ENCODE data around the gene GPATCH2L.

GPATCH2L gene

DNA sequence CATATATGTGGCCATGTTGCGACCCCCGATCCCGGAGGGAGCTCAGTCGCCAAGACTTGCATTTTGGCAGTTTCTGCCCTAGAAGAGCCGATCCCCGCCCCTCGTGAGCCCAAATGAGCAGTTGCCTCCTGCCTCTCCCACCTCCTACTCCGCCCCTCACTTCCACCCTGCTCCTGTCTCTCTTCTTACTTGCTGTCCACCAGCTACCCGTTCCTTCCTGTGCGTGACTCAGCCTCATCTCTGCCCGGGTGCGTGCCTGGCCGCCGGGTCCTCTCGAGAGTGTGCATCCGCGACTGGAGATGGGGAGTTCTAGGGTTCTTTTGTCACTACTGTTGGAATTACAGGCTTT, 585 bp downstream of the GPATCH2L start (continued):
- TF ChIP-seq REST (tag by site-specific recombination; IDR thresholded peaks at IDR 0.05) (peak; percentile 84), ZNF449 (tag by site-specific recombination; IDR thresholded peaks at IDR 0.05) (no peak), ZNF292 (tag by site-specific recombination; IDR thresholded peaks at IDR 0.05; ENCODE audit: borderline replicate concordance, low read depth) (no peak), ZBTB17 (tag by site-specific recombination; IDR thresholded peaks at IDR 0.05) (peak; percentile 64), ZNF521 (tag by site-specific recombination; IDR thresholded peaks at IDR 0.05) (no peak), ZNF843 (tag by site-specific recombination; IDR thresholded peaks at IDR 0.05) (no peak), MEIS1 (CRISPR knock-in tag; IDR thresholded peaks at IDR 0.05; ENCODE audit: borderline replicate concordance) (no peak), ZNF621 (tag by site-specific recombination; IDR thresholded peaks at IDR 0.05) (no peak), ZNF169 (tag by site-specific recombination; IDR thresholded peaks at IDR 0.05) (no peak), EGR2 (tag by site-specific recombination; IDR thresholded peaks at IDR 0.05; ENCODE audit: low read depth) (0 out of 2 replicates have a peak, but pooled peaks have one; percentile 6), ZBTB8A (tag by site-specific recombination; IDR thresholded peaks at IDR 0.05) (0 out of 2 replicates have a peak, but pooled peaks have one; percentile 29), ZBTB11 (tag by site-specific recombination; conservative IDR thresholded peaks at IDR 0.05; ENCODE audit: low read depth) (peak; percentile 22; the same call in 1 of the 2 replicates), ZNF571 (tag by site-specific recombination; IDR thresholded peaks at IDR 0.05) (no peak), ZNF404 (tag by site-specific recombination; IDR thresholded peaks at IDR 0.05) (no peak), ZNF624 (tag by site-specific recombination; IDR thresholded peaks at IDR 0.05) (no peak)
- TF ChIP-seq, protein P1, sequence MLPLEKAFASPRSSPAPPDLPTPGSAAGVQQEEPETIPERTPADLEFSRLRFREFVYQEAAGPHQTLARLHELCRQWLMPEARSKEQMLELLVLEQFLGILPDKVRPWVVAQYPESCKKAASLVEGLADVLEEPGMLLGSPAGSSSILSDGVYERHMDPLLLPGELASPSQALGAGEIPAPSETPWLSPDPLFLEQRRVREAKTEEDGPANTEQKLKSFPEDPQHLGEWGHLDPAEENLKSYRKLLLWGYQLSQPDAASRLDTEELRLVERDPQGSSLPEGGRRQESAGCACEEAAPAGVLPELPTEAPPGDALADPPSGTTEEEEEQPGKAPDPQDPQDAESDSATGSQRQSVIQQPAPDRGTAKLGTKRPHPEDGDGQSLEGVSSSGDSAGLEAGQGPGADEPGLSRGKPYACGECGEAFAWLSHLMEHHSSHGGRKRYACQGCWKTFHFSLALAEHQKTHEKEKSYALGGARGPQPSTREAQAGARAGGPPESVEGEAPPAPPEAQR (tag by site-specific recombination; IDR thresholded peaks at IDR 0.05) = no peak

DNA sequence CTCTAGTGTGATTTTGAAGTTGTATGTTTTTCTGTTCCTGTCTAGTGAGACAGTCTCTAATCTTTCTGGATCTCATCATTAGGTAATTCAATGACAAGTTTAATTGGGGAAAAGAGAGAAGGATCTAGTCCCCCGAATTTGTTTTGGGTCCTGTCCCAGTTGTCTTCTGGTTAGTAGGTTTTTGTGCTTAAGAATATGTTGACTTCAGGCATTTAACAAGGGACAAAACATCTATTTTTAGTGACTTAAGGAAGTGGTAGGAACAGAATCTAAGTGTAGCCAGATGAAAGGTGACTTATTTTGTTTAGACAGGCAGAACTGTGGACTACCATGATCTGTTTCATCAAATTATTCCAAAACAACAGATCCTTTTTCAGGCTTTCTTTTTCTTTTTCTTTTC, 2.2 kb downstream of the GPATCH2L start:
- ChIA-PET POLR2A (interaction anchor here (0.6 kb wide), 1 partner anchor 214 kb away, joined by 3 read pairs; no protein-coding TSS in a partner anchor), CTCF (interaction anchor here (0.6 kb wide), 1 partner anchor 199 kb away, joined by 3 read pairs; no protein-coding TSS in a partner anchor)
- Histone ChIP-seq H3K36me3 (ENCODE audit: control insufficient read depth in 2 of 2, insufficient read depth in 1 of 2, low read length in 2 of 2) (peaks cover 6 to 39% of the 10 kb centered on the region in 2 experiments; a peak in 2 of 3 replicates), H3K9me3 (ENCODE audit: control insufficient read depth, insufficient read depth, low read depth, low read length) (no peaks in the 10 kb centered on the region), H3K4me1 (ENCODE audit: control insufficient read depth, insufficient read depth, low read length) (peaks cover 6% of the 10 kb centered on the region; the same call in 1 of the 2 replicates), H3K4me3 (ENCODE audit: low read depth, low read length) (no peak overlapping the region), H3K27ac (ENCODE audit: extremely low read depth, low read depth, low read length) (no peak overlapping the region)
- TF ChIP-seq, protein P2, sequence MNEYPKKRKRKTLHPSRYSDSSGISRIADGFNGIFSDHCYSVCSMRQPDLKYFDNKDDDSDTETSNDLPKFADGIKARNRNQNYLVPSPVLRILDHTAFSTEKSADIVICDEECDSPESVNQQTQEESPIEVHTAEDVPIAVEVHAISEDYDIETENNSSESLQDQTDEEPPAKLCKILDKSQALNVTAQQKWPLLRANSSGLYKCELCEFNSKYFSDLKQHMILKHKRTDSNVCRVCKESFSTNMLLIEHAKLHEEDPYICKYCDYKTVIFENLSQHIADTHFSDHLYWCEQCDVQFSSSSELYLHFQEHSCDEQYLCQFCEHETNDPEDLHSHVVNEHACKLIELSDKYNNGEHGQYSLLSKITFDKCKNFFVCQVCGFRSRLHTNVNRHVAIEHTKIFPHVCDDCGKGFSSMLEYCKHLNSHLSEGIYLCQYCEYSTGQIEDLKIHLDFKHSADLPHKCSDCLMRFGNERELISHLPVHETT (tag by site-specific recombination; IDR thresholded peaks at IDR 0.05) = no peak
- TF ChIP-seq, protein P3, sequence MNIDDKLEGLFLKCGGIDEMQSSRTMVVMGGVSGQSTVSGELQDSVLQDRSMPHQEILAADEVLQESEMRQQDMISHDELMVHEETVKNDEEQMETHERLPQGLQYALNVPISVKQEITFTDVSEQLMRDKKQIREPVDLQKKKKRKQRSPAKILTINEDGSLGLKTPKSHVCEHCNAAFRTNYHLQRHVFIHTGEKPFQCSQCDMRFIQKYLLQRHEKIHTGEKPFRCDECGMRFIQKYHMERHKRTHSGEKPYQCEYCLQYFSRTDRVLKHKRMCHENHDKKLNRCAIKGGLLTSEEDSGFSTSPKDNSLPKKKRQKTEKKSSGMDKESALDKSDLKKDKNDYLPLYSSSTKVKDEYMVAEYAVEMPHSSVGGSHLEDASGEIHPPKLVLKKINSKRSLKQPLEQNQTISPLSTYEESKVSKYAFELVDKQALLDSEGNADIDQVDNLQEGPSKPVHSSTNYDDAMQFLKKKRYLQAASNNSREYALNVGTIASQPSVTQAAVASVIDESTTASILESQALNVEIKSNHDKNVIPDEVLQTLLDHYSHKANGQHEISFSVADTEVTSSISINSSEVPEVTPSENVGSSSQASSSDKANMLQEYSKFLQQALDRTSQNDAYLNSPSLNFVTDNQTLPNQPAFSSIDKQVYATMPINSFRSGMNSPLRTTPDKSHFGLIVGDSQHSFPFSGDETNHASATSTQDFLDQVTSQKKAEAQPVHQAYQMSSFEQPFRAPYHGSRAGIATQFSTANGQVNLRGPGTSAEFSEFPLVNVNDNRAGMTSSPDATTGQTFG (tag by site-specific recombination; IDR thresholded peaks at IDR 0.05; ENCODE audit: borderline replicate concordance) = no peak
- TF ChIP-seq ZNF350 (tag by site-specific recombination; IDR thresholded peaks at IDR 0.05) (no peak), ZNF335 (tag by site-specific recombination; conservative IDR thresholded peaks at IDR 0.05) (0 out of 2 replicates have a peak, but pooled peaks have one; percentile 52)
